Neutrophil (primary cell): ENCODE measurements around the gene APCDD1L.

Source experiments
- H3K27ac ChIP-seq: fragments of 200-600 bp; sonication (generic); 2 replicates; pipeline ENCODE4 v1.5.1; 2016; ENCODE audit warnings: mild to moderate bottlenecking, moderate library complexity
- H3K27me3 ChIP-seq: fragments of 200-600 bp; sonication (generic); 2 replicates; pipeline ENCODE4 v1.6.0; 2016; ENCODE audit warnings: mild to moderate bottlenecking
- H3K36me3 ChIP-seq: fragments of 200-600 bp; sonication (generic); 2 replicates; pipeline ENCODE4 v1.5.1; 2017
- H3K4me1 ChIP-seq, 2 experiments: fragments of 200-600 bp in 1 of 2; sonication (generic) in 1 of 2; 1 replicate in 1 of 2; 2 replicates in 1 of 2; pipeline versions ENCODE4 v1.5.1 to v1.6.1; 2013 to 2016; ENCODE audit warnings: low read depth in 1 of 2, low read length in 1 of 2, mild to moderate bottlenecking in 1 of 2, moderate library complexity in 1 of 2; ENCODE audit not compliant: control insufficient read depth in 1 of 2, insufficient read depth in 1 of 2
- H3K4me3 ChIP-seq, 2 experiments: fragments of 200-600 bp in 1 of 2; sonication (generic) in 1 of 2; 1 replicate in 1 of 2; 2 replicates in 1 of 2; pipeline ENCODE4 v1.5.1; 2013 to 2016; ENCODE audit warnings: low read depth in 1 of 2, low read length in 1 of 2, mild to moderate bottlenecking in 1 of 2, moderate library complexity in 1 of 2
- H3K9me3 ChIP-seq: fragments of 200-600 bp; sonication (generic); 2 replicates; pipeline ENCODE4 v1.5.1; 2016
- CTCF ChIP-seq: fragments of 200-600 bp; sonication (generic); IDR thresholded peaks from 2 replicates; pipeline ENCODE4 v1.5.1; 2016; ENCODE audit warnings: antibody characterized with exemption

APCDD1L gene

GRCh38 chr20:58485393-58485792 lies 29.8 kb downstream of the APCDD1L start:
- no peaks in the 10 kb centered on the region for H3K4me1 ChIP-seq
- no peak overlapping the region for H3K4me3 ChIP-seq

GRCh38 chr20:58483470-58483869 lies 31.7 kb downstream of the APCDD1L start:
- peaks cover 35% of the 10 kb centered on the region for H3K27me3 ChIP-seq
- H3K36me3 ChIP-seq: no peaks in the 10 kb centered on the region
- no peaks in the 10 kb centered on the region for H3K4me1 ChIP-seq
- no peak overlapping the region for H3K4me3 ChIP-seq
- no peaks in the 10 kb centered on the region for H3K9me3 ChIP-seq
- no peak overlapping the region for H3K27ac ChIP-seq
- TF ChIP-seq CTCF: no peak

More at GRCh38 chr20:58485393-58485792, 29.8 kb downstream of the APCDD1L start:
- Histone ChIP-seq H3K36me3 (no peaks in the 10 kb centered on the region), H3K27me3 (peaks cover 35% of the 10 kb centered on the region), H3K27ac (no peak overlapping the region), H3K9me3 (no peaks in the 10 kb centered on the region)
- no peak for TF ChIP-seq CTCF

GRCh38 chr20:58483051-58483450 lies 32.1 kb downstream of the APCDD1L start:
- H3K27me3 ChIP-seq: peaks cover 35% of the 10 kb centered on the region
- no peak for TF ChIP-seq CTCF
- H3K27ac ChIP-seq: no peak overlapping the region
- H3K4me3 ChIP-seq: no peak overlapping the region
- H3K9me3 ChIP-seq: no peaks in the 10 kb centered on the region
- H3K4me1 ChIP-seq: no peaks in the 10 kb centered on the region
- H3K36me3 ChIP-seq: no peaks in the 10 kb centered on the region

- H3K27me3 ChIP-seq: peaks cover 35% of the 10 kb centered on the region
- no peak overlapping the region for H3K4me3 ChIP-seq
- no peak overlapping the region for H3K27ac ChIP-seq
- TF ChIP-seq CTCF: no peak
- no peaks in the 10 kb centered on the region for H3K9me3 ChIP-seq
- no peaks in the 10 kb centered on the region for H3K36me3 ChIP-seq
- H3K4me1 ChIP-seq: no peaks in the 10 kb centered on the region
Observed at GRCh38 chr20:58482416-58482815, 32.8 kb downstream of the APCDD1L start.

- H3K36me3 ChIP-seq: no peaks in the 10 kb centered on the region
- no peak overlapping the region for H3K27ac ChIP-seq
- peaks cover 35% of the 10 kb centered on the region for H3K27me3 ChIP-seq
- H3K9me3 ChIP-seq: no peaks in the 10 kb centered on the region
- TF ChIP-seq CTCF: no peak
- no peaks in the 10 kb centered on the region for H3K4me1 ChIP-seq
- no peak overlapping the region for H3K4me3 ChIP-seq
Observed at GRCh38 chr20:58481481-58482021, 33.6 kb downstream of the APCDD1L start.
